ENCODE data around the gene CXCL8. TPM values are rescaled to one million over a fixed set of nuclear protein-coding genes. Genes with fewer than 3 reads are reported as not detected.

The CXCL8 gene
- total RNA-seq, 1 donor from 2014 or later: 10.7 TPM

Other genes starting within 250 kb of the CXCL8 start
- gene RASSF6, start 120.1 kb upstream of the CXCL8 start, total RNA-seq: not detected in 2 replicates
- gene CXCL6, start 96.1 kb downstream of the CXCL8 start, total RNA-seq: not detected in 2 replicates
- not detected in 2 replicates for gene PF4V1, start 112.7 kb downstream of the CXCL8 start, total RNA-seq
- gene CXCL1, start 128.8 kb downstream of the CXCL8 start, total RNA-seq: not detected in 2 replicates
- not detected in 2 replicates for gene PF4, start 241.5 kb downstream of the CXCL8 start, total RNA-seq
- gene PPBP, start 247.6 kb downstream of the CXCL8 start, total RNA-seq: not detected in 2 replicates

Data from activated T-helper 1 cell treated with anti-CD3 and anti-CD28 coated beads, Interleukin-12 subunit alpha, Interleukin-12 subunit beta, Interleukin-2, Interleukin-4 antibody, amounts not matched to agents 30 ng/mL and 10 ng/mL and 1 ng/mL, durations not matched to agents 14 hours and 24 hours and 36 hours (primary cell).